Medulla oblongata (tissue), 1 donor: Measurements from ENCODE around the gene OBI1.

ENCODE experiments used
- DNase-seq: peaks from one replicate; pipeline ENCODE4 v3.0.0-alpha.2; 2015; ENCODE audit errors: extremely low spot score

Gene OBI1

GRCh38 chr13:78658630-78659449 lies at the start of gene OBI1:
Gene OBI1 (minus strand): TSS chr13:78659155. CDS start chr13:78659120, 35 bp downstream.
- peak; percentile 93 for DNase-seq

- no peak for DNase-seq
Measured at GRCh38 chr13:78701383-78701782, 42.4 kb upstream of the OBI1 start.

- no peak for DNase-seq
Measured at GRCh38 chr13:78700121-78700910, 41.4 kb upstream of the OBI1 start.

- DNase-seq, result peak; percentile 21
Measured at GRCh38 chr13:78689011-78689410, 30.1 kb upstream of the OBI1 start.

GRCh38 chr13:78686461-78686860 lies 27.5 kb upstream of the OBI1 start:
- no peak for DNase-seq

GRCh38 chr13:78680576-78681350 lies 21.8 kb upstream of the OBI1 start:
- DNase-seq, result peak; percentile 3

- no peak for DNase-seq
Measured at GRCh38 chr13:78680115-78680561, 21.2 kb upstream of the OBI1 start.

- no peak for DNase-seq
Measured at GRCh38 chr13:78679329-78679728, 20.4 kb upstream of the OBI1 start.

GRCh38 chr13:78675112-78675511 lies 16.2 kb upstream of the OBI1 start:
- DNase-seq, result no peak

- DNase-seq, result no peak
Measured at GRCh38 chr13:78674638-78675037, 15.7 kb upstream of the OBI1 start.

GRCh38 chr13:78662467-78662866 lies 3.5 kb upstream of the OBI1 start:
- DNase-seq, result no peak

GRCh38 chr13:78660495-78660857 lies 1.5 kb upstream of the OBI1 start:
- DNase-seq, result no peak

GRCh38 chr13:78659732-78660494 lies 958 bp upstream of the OBI1 start:
- peak; percentile 26 for DNase-seq

GRCh38 chr13:78659450-78659730 lies 435 bp upstream of the OBI1 start:
- DNase-seq, result no peak

- DNase-seq, result no peak
Measured at GRCh38 chr13:78657699-78658629, 991 bp downstream of the OBI1 start.

GRCh38 chr13:78655906-78656305 lies 3.0 kb downstream of the OBI1 start:
- DNase-seq, result no peak

GRCh38 chr13:78655007-78655406 lies 3.9 kb downstream of the OBI1 start:
- no peak for DNase-seq

GRCh38 chr13:78652651-78653050 lies 6.3 kb downstream of the OBI1 start:
- DNase-seq, result no peak

- no peak for DNase-seq
Measured at GRCh38 chr13:78650717-78651083, 8.3 kb downstream of the OBI1 start.

GRCh38 chr13:78649997-78650716 lies 8.8 kb downstream of the OBI1 start:
- DNase-seq, result no peak
